GM19351 (cell line): Measurements from ENCODE around the gene DAG1.

Experiments
- ATAC-seq: cut with Tn5 transposase; IDR thresholded peaks from one replicate; pipeline ENCODE4 v1.9.1; 2021; ENCODE audit warnings: mild to moderate bottlenecking, moderate library complexity; ENCODE audit not compliant: unreplicated experiment

The DAG1 gene

GRCh38 chr3:49469936-49470713 lies at the start of gene DAG1:
Gene DAG1 (plus strand): TSS chr3:49470267. CDS start chr3:49510535, 40,268 bp downstream.
- peak; percentile 82 for ATAC-seq

DNA sequence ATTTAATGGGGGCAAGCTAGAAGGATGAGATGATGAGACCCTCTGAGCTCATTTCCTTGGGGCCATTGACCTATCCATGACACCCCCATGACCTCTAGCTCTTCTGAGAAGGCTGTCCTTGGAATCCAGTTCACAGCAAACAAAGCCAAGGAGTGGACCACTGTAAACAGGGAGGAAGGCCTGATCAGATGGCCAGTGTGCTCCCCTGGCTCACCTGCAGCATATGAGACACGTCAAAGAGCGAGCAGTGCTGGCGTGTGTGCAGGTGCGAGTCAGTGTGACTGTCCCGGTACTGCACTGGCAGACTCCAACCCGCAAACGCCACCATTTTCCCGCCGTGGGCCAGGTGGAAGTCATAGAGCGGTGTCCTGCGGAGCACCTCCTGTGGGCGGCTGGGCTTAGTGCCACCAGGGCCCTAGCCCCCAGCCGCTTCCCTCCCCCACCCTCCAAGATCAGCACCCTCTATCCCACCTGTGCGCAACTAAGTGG lies 48.1 kb upstream of the DAG1 start:
- ATAC-seq: no peak

GRCh38 chr3:49422379-49423248 lies 47.5 kb upstream of the DAG1 start, which contains the start of gene AMT:
Gene AMT (minus strand): TSS chr3:49422473. CDS start chr3:49422450, 23 bp downstream.
- no peak for ATAC-seq

GRCh38 chr3:49424816-49425215 lies 45.3 kb upstream of the DAG1 start:
- ATAC-seq: no peak

DNA sequence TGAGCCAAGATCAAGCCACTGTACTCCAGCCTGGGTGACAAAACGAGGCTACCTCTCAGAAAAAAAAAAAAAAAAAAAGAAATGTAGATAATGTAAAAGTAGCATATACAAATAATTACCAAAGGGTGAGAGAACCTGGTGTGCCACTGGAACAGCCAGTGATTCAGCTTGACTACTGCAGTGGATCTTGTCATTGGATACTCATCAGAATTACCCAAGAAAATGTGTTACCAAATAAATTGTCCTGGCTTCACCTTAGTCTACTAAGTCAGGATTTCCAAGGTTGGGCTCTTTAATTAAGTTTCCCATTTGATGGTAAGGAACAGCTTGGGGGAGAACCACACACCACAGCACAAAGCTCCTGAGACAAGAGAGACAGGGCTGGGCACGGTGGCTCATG lies 42.5 kb upstream of the DAG1 start:
- ATAC-seq: no peak

GRCh38 chr3:49428752-49429080 lies 41.4 kb upstream of the DAG1 start:
- ATAC-seq: no peak

GRCh38 chr3:49434731-49435130 lies 35.3 kb upstream of the DAG1 start:
- no peak for ATAC-seq

- ATAC-seq: no peak
Observed at GRCh38 chr3:49445391-49445790, 24.7 kb upstream of the DAG1 start.

- no peak for ATAC-seq
Observed at GRCh38 chr3:49453621-49454020, 16.4 kb upstream of the DAG1 start.

DNA sequence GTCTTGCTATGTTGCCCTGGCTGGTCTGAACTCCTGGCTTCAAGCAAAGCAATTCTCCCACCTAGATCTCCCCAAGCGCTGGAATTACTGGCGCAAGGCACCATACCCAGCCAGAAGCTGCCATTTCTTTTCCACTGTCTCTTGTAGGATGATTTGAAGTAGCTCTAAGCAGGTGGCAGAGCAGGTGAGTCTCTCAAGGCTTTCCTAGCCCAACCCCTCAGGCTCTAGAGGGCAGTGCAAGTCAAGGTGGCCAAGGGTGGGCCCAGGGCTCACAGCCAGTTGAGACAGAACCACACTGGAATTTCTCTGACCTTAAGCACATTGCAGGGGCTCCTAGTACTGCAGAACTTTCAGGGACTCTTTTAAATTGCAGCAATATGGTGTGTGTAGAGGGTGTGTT lies 15.6 kb upstream of the DAG1 start:
- ATAC-seq: no peak

DNA sequence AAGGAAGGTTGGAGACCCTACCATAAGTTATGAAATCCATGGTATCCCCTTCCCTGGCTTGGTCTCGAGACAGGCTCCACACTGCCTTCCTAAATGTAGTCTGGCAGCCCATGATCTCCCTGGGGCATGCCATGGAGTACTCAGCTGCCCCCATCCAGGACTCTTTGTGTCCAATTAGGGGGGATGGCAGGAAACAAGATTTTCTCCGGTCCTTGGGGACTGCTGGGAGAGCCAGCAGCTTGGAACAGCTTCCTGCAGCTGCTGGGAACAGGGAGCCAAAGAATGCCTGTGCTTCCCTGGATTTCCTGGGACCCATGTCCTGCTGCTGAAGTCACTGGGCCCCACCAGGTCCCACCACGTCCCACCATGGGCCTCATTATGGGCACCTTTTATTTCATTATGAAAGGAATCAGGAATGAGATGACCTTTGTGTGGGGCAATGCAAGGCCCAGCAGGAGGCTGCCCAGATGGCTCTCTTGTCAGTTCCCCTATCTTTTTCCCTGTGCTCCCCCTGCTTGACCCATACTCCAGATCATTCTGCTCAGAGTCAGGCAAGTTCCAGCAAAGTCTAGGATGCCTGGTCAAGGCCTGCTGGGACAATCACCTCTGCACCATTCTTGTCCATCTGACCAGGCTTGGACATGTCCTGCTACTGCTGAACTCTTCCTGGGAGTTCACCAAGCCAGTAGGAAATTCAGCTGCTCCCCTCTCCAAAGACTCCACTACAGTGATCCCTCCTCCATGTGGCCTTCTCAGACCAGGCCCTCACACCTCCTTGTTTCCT lies 15.0 kb upstream of the DAG1 start:
- ATAC-seq: no peak

GRCh38 chr3:49456466-49456865 lies 13.6 kb upstream of the DAG1 start:
- ATAC-seq: no peak

- ATAC-seq: no peak
Observed at GRCh38 chr3:49460188-49460890, 9.7 kb upstream of the DAG1 start.

GRCh38 chr3:49460956-49461355 lies 9.1 kb upstream of the DAG1 start:
- ATAC-seq: no peak

DNA sequence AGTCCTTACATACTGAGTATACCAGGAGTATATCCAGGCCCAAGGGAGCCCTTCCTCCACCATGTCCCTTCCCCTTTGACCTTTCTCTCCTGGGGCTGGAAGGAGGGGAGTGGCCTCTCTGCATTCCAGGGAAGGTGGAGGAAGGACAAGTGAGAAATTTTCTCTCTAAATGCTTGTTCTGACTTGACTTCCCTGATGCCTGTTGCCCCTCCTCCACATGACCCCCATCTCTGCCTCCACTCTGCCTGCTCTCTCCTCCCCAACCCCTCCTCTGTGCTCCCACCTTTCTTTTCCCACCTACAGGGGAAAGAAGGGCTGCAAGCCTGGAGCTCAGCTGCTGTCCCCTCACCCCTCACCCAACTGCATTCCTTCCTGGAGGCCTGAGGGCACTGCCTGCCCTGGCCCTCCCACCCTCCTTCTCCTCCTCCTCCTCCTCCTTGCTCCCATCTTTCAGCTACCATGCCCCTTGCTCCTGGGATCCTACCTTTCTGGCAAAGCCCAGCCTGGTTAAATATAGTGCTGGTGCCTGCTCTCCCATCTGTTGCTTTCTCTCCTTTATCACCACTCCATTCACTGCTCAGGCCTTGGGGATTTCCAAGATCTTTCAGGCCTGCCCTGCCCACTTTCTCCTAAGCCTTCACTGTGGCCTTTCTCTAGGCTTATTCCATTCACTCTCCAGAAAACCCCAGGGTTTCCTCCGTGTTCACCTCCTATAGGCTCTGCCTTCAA lies 8.5 kb upstream of the DAG1 start:
- ATAC-seq: no peak

DNA sequence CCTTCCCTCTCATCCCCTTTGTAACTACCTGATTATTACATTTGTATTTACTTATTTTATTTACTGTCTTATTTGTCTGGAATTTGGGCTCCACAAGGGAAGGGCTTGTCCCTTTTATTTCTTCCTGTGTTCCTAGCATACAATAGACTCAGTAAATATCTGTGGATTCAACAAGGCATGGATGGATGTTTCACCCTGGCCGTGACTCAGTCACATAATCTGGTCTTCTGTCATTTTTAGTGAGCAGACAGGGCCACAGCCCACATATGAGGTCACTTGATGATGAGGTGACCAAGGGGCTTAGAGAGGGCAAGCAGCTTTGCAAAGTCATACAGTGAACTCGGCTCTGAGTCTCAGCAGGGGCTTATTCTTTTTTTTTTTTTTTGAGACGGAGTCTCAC lies 7.8 kb upstream of the DAG1 start:
- no peak for ATAC-seq

GRCh38 chr3:49465270-49466034 lies 4.6 kb upstream of the DAG1 start:
- no peak for ATAC-seq

DNA sequence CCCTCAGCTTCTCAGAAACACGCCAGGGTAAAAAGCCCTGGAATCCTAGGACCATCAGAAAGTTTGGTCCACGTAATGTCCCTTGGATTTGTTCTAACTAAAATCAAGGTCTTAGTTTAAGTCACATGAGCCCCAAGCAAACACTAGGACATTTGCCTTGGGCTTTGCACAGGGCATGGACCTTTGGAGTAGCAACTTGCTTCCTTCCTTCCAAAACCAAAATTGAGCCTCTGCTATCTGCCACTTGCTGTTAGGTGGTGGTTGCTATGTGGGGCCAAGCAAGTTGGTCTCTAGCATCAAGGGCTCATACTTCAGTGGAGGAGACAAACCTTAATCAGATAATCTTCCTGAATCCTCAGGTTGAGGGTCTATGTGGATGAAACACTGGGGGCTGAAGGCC lies 4.0 kb upstream of the DAG1 start:
- ATAC-seq: no peak
